CD4-positive, alpha-beta T cell treated with Interleukin-6 at 100 ng/mL for 8 hours (primary cell): Measurements from ENCODE around the gene ATP6V0D1.
A peak's percentile ranks its signal among the peaks of the same experiment; 100 is the strongest.
"Not testable (repeated sequence)": the region's sequence is repeated elsewhere in the genome, so short reads cannot be mapped to it uniquely, and the experiment has no call there.

ENCODE experiments used
- DNase-seq: peaks from one replicate; pipeline ENCODE4 v3.0.0-alpha.2; 2020; ENCODE audit warnings: mixed read lengths, low spot score

The ATP6V0D1 gene

DNA sequence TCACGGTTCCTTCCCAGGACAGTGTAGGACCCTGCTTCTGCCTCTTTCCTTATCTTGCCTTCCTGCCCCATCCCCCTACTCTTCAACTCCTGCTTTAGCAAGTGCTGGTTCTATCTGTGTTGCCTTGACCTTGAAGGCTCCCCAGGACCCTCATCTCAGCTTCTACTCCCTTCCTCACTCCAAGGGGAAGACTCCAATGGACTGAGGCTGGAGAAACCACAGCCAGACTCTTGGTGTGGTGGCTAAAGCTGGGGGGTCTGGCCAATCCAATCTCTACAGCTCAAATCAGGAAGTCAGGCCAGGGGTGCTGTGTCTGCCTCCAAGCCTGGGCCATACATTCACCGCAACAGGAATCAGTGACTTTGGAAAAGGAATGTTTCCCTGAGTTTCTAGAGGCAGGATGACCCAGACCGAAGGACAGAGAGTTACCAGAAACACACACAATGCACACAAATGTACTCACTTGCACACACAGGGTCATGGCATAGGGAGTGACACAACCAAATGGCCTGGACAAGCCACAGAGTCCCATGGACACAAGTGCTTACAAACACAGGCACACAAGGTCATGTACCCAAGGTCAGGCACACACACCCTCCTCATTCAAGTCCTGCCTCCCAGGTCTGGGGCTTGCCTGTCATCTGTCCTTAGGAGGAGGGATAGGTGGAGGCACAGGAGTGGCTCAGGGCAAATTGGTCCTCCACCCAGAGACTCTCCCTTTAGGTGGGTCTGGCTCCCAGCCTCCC, 51.7 kb downstream of the ATP6V0D1 start:
- no peak for DNase-seq

DNA sequence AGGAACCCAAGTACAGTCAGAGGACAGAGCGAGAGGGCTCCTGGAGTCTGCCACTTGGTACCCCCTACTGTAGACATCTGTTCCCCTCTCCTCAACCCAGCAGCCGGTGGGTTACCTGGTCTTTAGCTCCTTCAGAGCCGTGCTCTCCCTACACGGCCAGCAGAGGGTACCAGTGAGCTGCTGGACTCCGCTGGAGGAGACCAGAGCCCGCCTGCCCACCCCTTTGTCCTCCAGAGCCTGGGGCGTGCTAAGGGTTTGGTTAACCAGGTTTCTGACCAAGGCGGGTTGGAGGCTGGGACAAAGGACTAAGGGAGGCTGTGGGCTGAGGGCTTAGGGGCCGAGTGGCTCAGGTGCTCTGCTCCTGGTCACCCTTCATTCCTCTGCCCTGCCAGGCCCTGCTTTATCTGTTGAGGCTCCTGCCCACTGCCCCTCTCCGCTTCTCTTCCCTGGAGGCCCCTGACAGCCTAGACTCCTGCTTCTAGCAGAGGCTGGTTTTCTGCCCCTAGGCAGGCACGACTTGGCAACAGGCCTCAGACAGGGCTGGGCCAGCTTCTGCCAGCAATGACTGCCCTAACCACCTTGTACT, 52.7 kb downstream of the ATP6V0D1 start:
- DNase-seq = peak; percentile 23

DNA sequence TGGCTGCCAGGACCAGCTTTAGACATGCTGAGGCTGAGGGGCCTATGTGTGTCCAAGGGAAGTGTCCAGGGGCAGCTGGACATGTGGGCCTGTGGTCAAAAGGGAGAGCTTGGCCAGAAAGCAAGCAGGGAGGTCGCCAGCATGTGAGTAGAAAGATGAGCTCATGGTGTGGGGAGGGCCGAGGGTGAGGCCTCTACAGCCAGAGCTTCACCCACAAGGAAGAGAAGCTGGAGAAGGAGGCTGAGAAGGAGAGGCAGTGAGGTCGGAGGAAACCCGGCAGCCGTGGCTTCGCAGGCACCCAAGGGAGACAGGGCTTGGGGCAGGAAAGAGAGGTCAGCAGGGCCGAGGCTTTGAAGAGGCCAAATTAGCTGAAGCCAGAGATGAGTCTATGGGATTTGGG, 54.0 kb downstream of the ATP6V0D1 start:
- no peak for DNase-seq

DNA sequence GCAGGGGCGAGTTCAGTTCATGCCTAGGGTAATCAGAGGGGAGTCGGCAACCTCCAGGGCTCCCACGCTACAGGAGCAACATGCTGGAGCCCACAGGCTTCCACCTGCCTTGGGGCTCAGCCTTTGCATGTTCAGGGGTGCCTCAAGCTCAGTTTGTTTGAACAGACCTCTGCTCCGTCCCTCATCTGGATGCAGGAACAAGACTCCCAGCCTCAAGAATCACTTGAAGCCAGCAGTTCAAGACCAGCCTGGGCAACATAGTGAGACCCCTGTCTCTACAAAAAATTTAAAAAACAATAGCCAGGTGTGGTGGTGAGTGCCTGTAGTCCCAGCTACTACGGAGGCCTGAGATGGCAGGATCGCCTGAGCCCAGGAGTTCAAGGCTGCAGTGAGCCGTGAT, 54.9 kb downstream of the ATP6V0D1 start:
- DNase-seq = no peak

DNA sequence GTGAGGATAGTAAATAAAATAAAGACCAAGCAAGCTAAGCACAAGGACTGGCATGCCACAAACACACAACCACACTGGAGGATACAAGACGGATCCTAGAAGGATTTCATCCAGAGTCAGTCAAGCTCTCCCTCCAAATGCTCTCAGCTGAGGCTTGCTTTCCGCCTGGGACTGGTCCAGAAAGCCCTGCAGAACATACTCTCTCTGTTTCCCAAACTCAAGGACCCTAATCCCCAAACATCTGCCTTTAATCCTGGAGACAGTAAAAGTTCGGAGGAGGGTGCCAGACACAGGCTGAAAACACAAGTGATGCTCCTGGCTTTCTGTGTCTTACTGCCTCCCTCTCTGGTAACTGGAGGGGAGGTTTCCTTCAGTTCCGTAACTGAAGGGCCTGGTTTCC, 55.4 kb downstream of the ATP6V0D1 start:
- no peak for DNase-seq

DNA sequence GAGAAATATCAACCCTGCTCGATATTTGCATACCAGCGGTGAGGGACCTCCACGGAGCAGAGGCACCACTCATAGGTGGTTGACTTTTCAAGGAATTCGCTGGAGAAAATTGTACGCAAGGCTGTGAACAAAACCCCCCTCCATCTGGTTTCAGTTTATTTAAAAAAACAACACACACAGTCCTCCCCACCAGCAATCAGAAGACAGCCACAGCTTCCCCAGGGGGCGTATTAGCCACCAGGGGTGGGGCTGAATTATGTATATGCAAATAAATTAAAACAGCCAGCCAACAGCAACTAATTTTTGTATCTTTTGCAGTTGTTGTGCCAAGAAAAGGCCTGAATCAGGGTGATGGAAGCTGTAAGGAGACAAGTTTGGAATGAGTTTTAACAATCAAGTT, 55.9 kb downstream of the ATP6V0D1 start:
- no peak for DNase-seq

DNA sequence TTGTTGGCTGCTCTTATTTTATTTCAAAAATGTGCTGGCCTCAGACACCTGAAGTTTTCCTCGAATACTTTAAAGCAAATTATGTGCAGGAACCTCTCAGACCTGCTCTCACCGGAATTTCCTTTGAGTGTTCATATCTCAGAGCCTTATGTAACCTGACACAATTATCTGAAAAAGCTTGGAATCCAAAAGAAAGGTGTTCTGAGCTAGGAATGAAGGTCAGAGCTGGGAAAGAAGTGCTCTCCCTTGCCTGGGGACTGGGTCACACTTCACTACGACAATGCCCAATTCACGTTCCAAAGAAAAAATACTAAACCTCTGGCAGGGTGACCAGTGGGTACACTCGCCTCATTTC, 56.7 kb downstream of the ATP6V0D1 start:
- DNase-seq = no peak

DNA sequence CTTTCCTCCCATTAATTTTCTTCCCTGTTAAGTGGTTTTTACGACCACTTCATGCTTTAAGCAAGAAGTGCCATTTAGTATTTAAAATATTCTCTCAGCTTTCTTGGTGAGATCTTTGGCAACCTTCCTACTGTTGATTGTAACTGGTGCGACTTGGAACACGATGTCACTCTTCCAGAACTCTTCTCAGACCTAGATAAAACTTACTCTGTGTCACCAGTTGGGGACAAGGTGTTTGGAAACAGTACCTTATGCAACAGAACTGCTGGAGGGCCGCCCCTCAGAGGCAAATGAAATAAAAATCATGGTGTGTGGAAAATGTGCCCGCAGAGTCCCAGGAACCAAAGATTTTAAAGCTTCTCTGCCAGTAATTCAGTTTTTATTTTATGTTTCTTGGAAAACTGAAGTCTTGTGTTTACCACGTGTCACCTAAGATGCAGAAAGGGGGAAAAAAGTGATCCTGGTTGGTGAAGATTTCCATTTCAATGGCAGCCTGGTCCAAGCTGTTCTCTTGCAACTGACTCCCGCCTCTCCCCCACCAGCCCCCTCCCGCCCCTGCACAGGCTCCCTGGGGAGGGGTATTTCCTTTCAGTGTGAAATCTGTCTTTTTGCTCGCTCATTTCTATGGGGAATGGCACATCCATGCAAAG, 57.2 kb downstream of the ATP6V0D1 start:
- DNase-seq = no peak

DNA sequence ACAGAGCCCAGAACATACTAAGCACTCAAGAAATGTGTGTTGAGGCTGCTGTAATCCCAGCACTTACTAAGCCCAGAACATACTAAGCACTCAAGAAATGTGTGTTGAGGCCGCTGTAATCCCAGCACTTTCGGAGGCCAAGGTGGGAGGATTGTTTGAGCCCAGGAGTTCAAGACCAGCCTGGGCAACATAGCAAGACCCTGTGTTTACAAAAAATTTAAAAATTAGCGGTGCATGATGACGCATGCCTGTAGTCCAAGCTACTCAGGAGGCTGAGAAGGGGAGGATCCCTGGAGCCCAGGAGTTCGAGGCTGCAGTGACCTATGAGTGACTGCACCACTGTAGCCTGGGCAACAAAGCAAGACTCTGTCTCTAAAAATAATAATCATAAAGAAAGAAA, 57.9 kb downstream of the ATP6V0D1 start:
- no peak for DNase-seq

DNA sequence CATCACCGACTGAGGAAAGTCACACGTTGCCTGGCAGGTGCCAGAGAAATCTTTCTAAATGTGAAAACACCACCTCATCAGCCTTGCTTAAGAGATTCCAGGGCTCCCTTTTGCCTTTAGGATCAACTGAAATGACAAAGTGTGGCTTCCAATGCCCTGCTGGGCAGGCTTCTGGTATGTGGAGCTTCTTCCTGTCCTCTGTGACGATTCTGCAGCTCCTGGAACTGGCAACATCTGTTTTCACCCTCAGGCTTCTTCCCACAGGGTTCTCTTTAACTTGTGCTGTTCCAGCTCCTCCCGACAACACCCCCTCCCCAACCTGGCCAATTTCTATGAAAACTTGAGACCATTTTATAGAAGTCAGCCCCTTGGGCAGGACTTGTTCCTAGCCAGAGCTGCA, 59.9 kb downstream of the ATP6V0D1 start:
- no peak for DNase-seq

DNA sequence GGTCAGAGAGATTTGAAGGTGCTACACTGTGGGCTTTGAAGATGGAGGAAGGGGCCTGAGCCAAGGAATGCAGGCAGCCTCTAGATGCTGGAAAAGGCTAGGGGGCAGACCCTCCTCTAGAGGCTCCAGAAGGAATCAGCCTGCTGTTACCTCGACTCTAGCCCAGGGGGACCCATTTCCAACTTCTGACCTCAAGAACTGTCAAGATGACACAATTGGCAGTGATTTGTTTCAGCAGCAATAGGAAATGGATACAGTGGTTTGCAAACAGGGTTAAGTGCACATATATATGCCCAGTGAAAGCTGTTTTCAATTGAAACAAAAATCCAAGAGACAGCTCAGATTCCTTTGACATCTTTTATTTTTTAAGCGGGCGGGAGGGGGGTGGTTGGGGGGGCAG, 61.0 kb downstream of the ATP6V0D1 start:
- DNase-seq = no peak

DNA sequence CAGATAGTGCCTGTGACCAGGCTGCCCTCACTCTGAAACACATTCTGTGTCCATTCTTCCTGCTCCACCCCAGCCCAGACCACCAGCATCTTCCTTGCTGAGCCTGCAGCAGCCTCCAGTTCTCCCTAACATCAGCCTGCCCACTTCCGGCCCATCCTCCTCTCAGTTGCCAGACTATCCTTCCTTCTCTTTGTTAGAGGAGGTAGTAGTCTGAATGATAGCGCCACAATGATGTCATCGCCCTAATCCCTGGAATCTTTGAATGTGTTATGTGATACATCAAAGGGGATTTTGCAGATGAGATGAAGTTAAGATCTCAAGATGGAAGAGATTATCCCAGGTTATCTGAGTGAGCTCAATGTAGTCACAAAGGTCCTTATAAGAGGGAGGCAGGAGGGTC, 61.5 kb downstream of the ATP6V0D1 start:
- no peak for DNase-seq

DNA sequence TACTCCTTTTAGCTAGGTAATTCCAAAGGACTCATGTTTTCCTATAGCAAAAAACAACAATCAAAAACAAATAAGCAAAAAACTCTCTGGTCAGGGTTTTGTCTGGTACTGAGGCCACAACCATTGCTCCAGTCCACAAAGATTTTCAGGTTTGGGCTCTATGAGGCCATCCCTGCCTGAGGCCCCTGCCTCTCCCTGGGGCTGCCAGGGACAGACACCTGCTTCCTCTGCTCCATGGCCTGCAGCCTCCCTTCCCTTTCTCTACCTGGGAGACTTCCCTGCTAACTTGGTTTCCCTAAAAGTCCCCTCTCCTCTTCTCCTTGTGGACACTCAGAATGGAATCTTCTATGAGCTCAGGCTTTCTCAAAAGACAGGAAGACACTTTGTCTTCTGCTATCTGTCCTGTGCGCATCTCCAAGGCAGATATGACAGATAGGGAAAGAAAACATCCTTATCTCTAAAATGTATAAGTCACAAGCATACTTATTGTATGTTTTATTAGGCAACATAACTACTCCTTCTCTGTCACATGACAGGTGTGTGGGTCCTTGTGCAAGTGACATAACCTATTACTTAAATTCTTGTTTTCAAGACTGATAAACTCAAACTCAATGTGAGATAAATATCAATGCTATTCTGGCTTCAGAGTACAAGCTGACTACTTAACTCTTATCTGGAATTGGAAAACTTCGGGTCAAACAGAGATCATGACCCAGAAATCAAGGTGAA, 63.5 kb downstream of the ATP6V0D1 start:
- no peak for DNase-seq

DNA sequence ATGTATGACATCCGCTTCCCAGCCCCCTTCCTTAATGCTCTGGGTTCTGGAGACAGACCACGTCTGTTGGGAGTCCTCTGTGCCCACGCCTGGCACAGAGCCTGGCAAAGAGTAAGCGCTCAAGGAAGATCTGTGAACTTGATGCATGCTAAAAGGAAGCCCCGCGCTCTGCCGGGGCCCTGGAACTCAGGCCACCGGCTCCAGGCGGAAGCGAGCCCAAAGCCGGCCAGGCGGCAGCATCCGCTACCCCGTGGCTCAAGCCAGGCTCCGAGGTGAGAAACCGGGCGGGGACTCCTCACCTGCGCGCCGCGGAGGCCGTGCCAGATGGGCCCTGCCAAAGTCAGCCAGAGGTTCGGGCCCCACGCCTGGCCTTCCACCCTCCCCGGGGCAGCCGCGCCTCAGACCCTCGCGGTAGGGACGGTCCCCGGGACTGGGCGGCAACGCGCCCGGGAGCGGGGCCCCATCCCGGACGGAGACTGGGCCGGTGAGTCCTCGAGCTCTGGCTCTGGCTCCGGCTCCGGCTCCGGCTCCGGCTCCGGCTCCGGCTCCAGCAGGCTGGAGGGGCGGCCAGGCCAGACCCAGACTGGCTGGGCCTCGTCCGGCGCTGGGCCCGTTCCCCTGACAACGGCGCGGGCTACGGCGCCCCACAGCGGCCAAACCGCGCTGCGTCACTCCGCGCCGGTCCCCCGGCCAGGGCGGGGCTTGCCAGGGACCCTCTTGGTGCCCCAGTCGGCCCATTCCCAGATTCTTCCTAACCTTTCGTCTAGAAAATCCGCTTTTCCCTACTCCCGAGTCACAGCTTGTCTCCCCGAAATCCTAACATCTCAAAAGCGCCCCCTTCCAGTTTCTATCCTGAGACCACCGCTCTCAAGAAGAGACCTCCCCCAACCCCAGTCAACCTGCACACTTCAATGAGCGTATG, 64.8 kb downstream of the ATP6V0D1 start, which contains the start of gene ZDHHC1:
TSS of gene ZDHHC1 (minus strand) at position 606 of the 922 bp plus-strand sequence. CDS start 8,702 bp downstream, outside the sequence.
- DNase-seq = no peak

DNA sequence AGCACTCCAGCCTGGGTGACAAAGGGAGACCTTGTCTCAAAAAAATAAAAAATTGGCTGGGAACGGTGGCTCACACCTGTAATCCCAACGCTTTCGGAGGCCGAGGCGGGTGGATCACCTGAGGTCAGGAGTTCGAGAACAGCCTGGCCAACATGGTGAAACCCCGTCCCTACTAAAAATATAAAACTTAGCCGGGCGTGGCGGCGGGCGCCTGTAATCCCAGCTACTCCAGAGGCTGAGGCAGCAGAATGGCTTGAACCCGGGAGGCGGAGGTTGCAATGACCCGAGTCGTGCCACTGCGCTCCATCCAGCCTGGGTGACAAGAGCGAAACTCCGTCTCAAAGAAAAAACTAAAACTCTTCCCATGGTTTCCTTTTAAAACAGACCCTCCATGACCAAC, 65.5 kb downstream of the ATP6V0D1 start:
- DNase-seq = not testable (repeated sequence)

DNA sequence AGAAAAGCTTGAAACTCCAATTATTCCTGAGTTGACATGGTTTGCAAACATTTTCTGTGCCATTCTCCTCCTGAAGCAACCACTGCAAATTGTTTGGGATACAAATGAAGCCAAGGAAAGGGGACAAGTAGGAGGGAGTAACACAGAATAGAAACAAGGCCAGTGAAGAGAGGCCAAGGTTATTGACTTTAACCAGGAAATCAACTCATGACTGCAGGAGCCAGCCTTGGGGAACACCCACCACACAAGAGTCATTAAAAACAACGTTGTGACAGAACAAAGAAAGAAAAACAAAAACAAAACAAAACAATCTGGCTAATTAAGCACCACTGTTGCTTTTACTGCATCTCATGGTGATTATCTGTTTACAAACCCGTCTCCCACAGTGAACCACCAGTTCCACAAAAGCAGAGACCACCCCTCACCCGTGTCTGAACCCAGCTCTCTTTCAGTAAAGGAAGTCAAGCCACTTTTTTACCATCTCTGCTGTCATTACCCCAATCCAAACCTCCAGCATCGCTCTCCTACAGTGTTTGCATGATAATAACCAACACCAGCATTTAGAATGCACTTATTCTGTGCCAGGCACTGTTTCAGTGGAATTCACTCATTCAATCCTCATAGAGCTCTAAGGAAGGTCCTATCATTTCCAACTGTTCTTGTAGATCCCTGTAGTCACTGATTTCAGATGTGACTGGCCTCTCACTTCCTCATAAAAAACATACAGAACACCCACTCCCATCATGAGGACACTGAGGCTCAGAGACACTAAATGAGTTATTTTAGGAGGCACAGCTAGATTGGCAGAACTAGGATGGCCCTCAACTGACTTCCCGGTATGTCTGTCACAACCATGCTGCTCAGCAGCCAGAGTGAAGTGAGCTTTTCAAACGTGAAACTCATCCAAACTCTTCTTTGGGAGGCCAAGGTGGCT, 66.7 kb downstream of the ATP6V0D1 start:
- no peak for DNase-seq

DNA sequence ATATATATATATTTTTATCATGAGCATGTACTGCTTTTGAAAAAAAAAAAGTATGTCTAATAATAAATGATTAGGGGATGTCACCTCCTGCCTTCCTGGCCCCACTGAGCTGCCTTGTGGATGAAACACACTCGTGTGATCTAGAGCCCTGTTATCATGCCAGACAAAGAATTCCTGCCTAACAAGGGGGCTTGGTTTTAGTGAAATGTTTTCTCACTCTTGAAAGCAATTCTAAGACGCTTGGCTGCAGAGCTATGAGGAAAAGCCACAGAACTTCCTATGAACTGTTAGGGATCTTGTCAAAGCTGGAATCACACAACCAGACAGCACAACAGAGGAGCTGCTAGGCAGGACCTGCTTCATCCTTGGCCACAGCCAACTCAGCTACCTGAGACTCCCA, 68.7 kb downstream of the ATP6V0D1 start:
- no peak for DNase-seq

DNA sequence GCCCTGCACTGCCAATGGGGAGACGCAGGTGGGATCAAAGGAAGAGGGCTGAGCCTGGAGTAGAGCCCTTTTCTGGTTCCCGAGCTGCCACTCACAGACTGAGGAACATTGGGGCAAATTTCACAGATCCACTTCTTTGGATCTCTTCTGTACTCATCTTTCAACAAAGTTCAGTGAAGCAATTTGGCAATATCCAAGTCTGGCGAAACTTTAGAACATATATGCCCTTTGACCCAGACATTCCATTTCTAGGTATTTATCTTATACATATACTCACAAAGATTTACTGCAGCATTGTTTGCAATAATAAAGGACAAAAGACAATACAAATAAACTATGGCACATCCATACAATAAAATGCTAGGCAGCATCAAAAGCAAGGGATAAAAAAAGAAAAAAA, 69.6 kb downstream of the ATP6V0D1 start:
- no peak for DNase-seq

DNA sequence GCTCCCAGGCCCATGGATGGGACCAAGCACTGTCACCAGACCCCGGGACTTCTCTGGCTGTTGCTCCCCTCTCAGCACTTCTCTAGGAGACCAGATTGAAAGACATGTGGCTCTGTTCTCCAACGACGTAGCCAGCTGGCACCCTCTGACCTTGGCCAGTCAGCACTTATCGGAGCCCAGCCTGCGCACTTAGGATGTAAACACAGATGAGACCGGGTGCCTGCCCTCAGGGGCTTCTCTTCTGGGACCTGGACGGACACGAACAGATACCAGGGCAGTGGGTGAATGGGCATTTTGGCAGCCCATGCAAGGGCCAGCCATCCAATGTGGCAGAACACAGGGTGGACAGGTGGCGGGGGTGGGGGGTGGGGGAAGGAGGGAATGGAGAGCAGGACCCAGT, 71.3 kb downstream of the ATP6V0D1 start:
- DNase-seq = no peak

DNA sequence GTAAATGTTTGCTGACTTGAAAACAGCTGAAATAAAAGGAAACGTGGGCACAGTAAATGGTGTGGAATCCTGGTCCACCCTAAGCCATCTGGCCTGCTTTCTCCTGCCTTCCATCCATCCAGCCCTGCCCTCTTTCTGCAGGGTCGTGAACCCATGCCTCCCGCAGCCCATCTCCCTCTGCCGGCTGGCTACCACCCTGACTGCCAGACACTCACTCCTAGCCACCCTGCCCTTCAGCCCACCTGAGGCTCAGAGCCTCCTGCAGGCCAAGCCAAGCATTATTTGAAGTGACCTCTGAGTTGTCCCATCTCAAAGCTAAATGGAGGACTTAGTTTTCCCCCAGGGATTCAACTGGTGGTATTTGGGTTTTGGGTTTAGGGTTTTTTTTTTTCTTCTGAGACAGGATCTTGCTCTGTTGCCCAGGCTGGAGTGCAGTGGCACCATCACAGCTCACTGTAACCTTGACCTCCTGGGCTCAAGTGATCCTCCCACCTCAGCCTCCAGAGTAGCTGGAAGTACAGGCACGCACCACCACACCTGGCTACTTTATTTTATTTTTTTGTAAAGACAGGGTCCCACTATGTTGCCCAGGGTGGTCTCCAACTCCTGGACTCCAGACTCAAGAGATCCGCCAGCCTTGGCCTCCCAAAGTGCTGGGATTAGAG, 73.0 kb downstream of the ATP6V0D1 start:
- DNase-seq = no peak
